ENCODE data around the gene HMGN5.

The HMGN5 gene

DNA sequence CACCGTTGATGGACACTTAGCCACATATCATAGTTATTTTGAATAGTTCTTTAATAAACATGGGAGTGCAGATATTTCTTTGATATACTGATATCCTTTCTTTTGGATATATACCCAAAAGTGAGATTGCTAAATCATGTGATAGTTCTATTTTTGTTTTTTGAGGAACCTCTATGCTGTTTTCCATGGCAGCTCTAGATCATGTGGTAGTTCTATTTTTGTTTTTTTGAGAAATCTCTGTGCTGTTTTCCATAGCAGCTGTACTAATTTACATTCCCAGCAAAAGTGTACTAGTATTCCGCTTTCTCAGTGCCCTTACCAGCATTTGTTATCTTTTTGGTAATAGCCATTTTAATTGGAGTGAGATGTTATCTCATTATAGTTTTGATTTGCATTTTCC is 3.8 kb upstream of the HMGN5 start:
- no peak overlapping the region for H3K27ac ChIP-seq (ENCODE audit: low read depth, low read length, poor library complexity, severe bottlenecking)
- no peak overlapping the region for H3K4me3 ChIP-seq (ENCODE audit: low read depth, low read length, poor library complexity, severe bottlenecking)
- H3K9ac ChIP-seq (ENCODE audit: low read length): no peak overlapping the region
- no peaks in the 10 kb centered on the region for H3K27me3 ChIP-seq (ENCODE audit: insufficient read depth, low read length)
- H3K4me1 ChIP-seq (ENCODE audit: insufficient read depth, low read length, severe bottlenecking): peaks cover 21% of the 10 kb centered on the region
- H4K20me1 ChIP-seq (ENCODE audit: insufficient read depth, low read length): no peaks in the 10 kb centered on the region
- H2AFZ ChIP-seq (ENCODE audit: low read length): no peak overlapping the region
- peaks cover 35% of the 10 kb centered on the region for H3K36me3 ChIP-seq (ENCODE audit: insufficient read depth, low read length)
- no peaks in the 10 kb centered on the region for H3K9me2 ChIP-seq (ENCODE audit: low read depth, low read length)
- H3K4me2 ChIP-seq (ENCODE audit: low read length): no peak overlapping the region
- peaks cover 67% of the 10 kb centered on the region for H3K79me2 ChIP-seq (ENCODE audit: insufficient read depth, low read length)
- TF ChIP-seq, protein P1, sequence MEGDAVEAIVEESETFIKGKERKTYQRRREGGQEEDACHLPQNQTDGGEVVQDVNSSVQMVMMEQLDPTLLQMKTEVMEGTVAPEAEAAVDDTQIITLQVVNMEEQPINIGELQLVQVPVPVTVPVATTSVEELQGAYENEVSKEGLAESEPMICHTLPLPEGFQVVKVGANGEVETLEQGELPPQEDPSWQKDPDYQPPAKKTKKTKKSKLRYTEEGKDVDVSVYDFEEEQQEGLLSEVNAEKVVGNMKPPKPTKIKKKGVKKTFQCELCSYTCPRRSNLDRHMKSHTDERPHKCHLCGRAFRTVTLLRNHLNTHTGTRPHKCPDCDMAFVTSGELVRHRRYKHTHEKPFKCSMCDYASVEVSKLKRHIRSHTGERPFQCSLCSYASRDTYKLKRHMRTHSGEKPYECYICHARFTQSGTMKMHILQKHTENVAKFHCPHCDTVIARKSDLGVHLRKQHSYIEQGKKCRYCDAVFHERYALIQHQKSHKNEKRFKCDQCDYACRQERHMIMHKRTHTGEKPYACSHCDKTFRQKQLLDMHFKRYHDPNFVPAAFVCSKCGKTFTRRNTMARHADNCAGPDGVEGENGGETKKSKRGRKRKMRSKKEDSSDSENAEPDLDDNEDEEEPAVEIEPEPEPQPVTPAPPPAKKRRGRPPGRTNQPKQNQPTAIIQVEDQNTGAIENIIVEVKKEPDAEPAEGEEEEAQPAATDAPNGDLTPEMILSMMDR (IDR thresholded peaks at IDR 0.05; ENCODE audit: low read length): no peak
- no peak for TF ChIP-seq EZH2 (IDR thresholded peaks at IDR 0.05; ENCODE audit: borderline replicate concordance, low read length)
- no peaks in the 10 kb centered on the region for H3F3A ChIP-seq (ENCODE audit: insufficient read depth, low read length)
- no peaks in the 10 kb centered on the region for H3K9me3 ChIP-seq (ENCODE audit: low read length)

DNA sequence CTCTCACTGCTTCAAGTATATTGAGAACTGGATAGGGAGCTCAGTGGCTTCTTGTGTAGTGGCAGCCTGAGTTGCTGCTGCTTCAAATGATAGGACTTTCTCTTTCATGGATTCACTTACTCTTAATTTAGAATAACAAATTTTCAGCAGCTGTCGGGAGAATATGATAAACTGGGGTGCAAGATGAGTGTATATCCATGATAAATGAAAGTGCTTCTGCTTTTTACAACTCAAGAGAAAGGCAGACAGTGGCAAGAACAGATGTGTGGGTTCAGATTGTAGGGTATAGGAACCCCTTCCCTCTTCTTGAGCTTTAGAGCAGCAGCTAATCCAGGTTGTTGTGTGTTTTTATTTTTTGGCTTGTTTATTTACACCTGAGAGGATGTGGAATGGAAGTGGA is 1.2 kb upstream of the HMGN5 start:
- Histone ChIP-seq H2AFZ (ENCODE audit: low read length) (no peak overlapping the region), H3F3A (ENCODE audit: insufficient read depth, low read length) (no peaks in the 10 kb centered on the region), H3K9me2 (ENCODE audit: low read depth, low read length) (no peaks in the 10 kb centered on the region), H3K27ac (ENCODE audit: low read depth, low read length, poor library complexity, severe bottlenecking) (peak overlapping the region; percentile 84), H3K9me3 (ENCODE audit: low read length) (no peaks in the 10 kb centered on the region), H3K36me3 (ENCODE audit: insufficient read depth, low read length) (peaks cover 29% of the 10 kb centered on the region), H3K9ac (ENCODE audit: low read length) (peak overlapping the region; percentile 93), H4K20me1 (ENCODE audit: insufficient read depth, low read length) (no peaks in the 10 kb centered on the region), H3K27me3 (ENCODE audit: insufficient read depth, low read length) (no peaks in the 10 kb centered on the region), H3K4me3 (ENCODE audit: low read depth, low read length, poor library complexity, severe bottlenecking) (peak overlapping the region; percentile 92), H3K4me2 (ENCODE audit: low read length) (peak overlapping the region; percentile 85), H3K79me2 (ENCODE audit: insufficient read depth, low read length) (peaks cover 54% of the 10 kb centered on the region), H3K4me1 (ENCODE audit: insufficient read depth, low read length, severe bottlenecking) (peaks cover 21% of the 10 kb centered on the region)
- TF ChIP-seq, protein P1 (IDR thresholded peaks at IDR 0.05; ENCODE audit: low read length): no peak
- TF ChIP-seq EZH2 (IDR thresholded peaks at IDR 0.05; ENCODE audit: borderline replicate concordance, low read length): no peak

DNA sequence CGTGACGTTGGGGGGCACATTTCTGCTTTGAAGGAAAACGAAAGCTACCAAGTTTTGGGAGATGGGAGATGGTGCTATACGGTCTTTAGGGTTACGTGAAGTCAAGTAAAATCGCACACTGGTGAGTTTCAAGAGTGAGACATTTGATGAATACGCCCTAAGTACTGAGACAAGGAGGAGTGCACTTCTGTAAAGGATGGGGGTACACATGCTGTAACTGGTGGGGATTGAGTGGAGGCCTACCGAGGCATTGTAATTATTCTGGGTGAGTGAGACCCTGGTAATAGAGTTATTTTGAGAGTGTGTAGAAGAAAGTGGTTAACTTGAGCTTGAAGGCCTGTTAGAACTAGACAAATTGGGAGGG is 725 bp upstream of the HMGN5 start:
- Histone ChIP-seq H3F3A (ENCODE audit: insufficient read depth, low read length) (no peaks in the 10 kb centered on the region), H3K4me2 (ENCODE audit: low read length) (peak overlapping the region; percentile 85), H3K27me3 (ENCODE audit: insufficient read depth, low read length) (no peaks in the 10 kb centered on the region), H3K9me3 (ENCODE audit: low read length) (no peaks in the 10 kb centered on the region), H3K4me1 (ENCODE audit: insufficient read depth, low read length, severe bottlenecking) (peaks cover 21% of the 10 kb centered on the region), H3K36me3 (ENCODE audit: insufficient read depth, low read length) (peaks cover 27% of the 10 kb centered on the region), H3K4me3 (ENCODE audit: low read depth, low read length, poor library complexity, severe bottlenecking) (peak overlapping the region; percentile 92), H3K27ac (ENCODE audit: low read depth, low read length, poor library complexity, severe bottlenecking) (peak overlapping the region; percentile 84), H2AFZ (ENCODE audit: low read length) (no peak overlapping the region), H3K79me2 (ENCODE audit: insufficient read depth, low read length) (peaks cover 50% of the 10 kb centered on the region), H3K9me2 (ENCODE audit: low read depth, low read length) (no peaks in the 10 kb centered on the region), H3K9ac (ENCODE audit: low read length) (peak overlapping the region; percentile 93), H4K20me1 (ENCODE audit: insufficient read depth, low read length) (no peaks in the 10 kb centered on the region)
- TF ChIP-seq, protein P1 (IDR thresholded peaks at IDR 0.05; ENCODE audit: low read length): no peak
- TF ChIP-seq EZH2 (IDR thresholded peaks at IDR 0.05; ENCODE audit: borderline replicate concordance, low read length): no peak
